ENCODE data around the gene KANSL1. TPM values are rescaled to one million over a fixed set of nuclear protein-coding genes. Genes with fewer than 3 reads are reported as not detected.
"Not testable (repeated sequence)": the region's sequence is repeated elsewhere in the genome, so short reads cannot be mapped to it uniquely, and the experiment has no call there.

The KANSL1 gene
- total RNA-seq, 2 experiments from 2014 or later, result 80.5 to 82.8 TPM

- ChIA-PET POLR2A (interaction anchor here (0.5 kb wide), 1 partner anchor 71 kb away, joined by 3 read pairs; no protein-coding TSS in a partner anchor), CTCF (interaction anchor here (1.4 to 1.7 kb wide), 2 partner anchors 66 to 77 kb away, joined by 4 to 7 read pairs; no protein-coding TSS in a partner anchor)
- H3K9me3 Mint-ChIP-seq (ENCODE audit: insufficient read depth), result no peaks in the 10 kb centered on the region
- H3K36me3 Mint-ChIP-seq (ENCODE audit: low read depth), result peaks cover 34% of the 10 kb centered on the region
- H3K4me1 Mint-ChIP-seq (ENCODE audit: low read depth), result peaks cover 45% of the 10 kb centered on the region
- no peak overlapping the region for H3K4me3 Mint-ChIP-seq
- DNase-seq (no peak), ATAC-seq (no peak)
- no peaks in the 10 kb centered on the region for H3K27me3 Mint-ChIP-seq (ENCODE audit: low read depth)
- H3K27ac Mint-ChIP-seq, result no peak overlapping the region
Measured at GRCh38 chr17:46121165-46121764, 72.0 kb downstream of the KANSL1 start.

- H3K9me3 Mint-ChIP-seq (ENCODE audit: insufficient read depth), result no peaks in the 10 kb centered on the region
- H3K4me1 Mint-ChIP-seq (ENCODE audit: low read depth), result peaks cover 47% of the 10 kb centered on the region
- no peak overlapping the region for H3K4me3 Mint-ChIP-seq
- H3K27ac Mint-ChIP-seq, result no peak overlapping the region
- ChIA-PET POLR2A (interaction anchor here (0.5 kb wide), 1 partner anchor 72 kb away, joined by 3 read pairs; no protein-coding TSS in a partner anchor), CTCF (interaction anchor here (1.0 to 1.7 kb wide), 5 partner anchors 32 to 90 kb away, joined by 3 to 7 read pairs (median 3); no protein-coding TSS in a partner anchor)
- no peak for ATAC-seq
- no peaks in the 10 kb centered on the region for H3K27me3 Mint-ChIP-seq (ENCODE audit: low read depth)
- no peak for DNase-seq
- peaks cover 33% of the 10 kb centered on the region for H3K36me3 Mint-ChIP-seq (ENCODE audit: low read depth)
Measured at GRCh38 chr17:46120537-46120936, 72.7 kb downstream of the KANSL1 start.

GRCh38 chr17:46120078-46120477 lies 73.2 kb downstream of the KANSL1 start:
- CTCF ChIA-PET, result interaction anchor here (0.7 to 1.7 kb wide), 7 partner anchors 11 to 91 kb away, joined by 3 to 7 read pairs (median 3); no protein-coding TSS in a partner anchor
- DNase-seq (no peak), ATAC-seq (no peak)
- H3K27ac Mint-ChIP-seq, result no peak overlapping the region
- no peaks in the 10 kb centered on the region for H3K9me3 Mint-ChIP-seq (ENCODE audit: insufficient read depth)
- H3K36me3 Mint-ChIP-seq (ENCODE audit: low read depth), result peaks cover 33% of the 10 kb centered on the region
- H3K27me3 Mint-ChIP-seq (ENCODE audit: low read depth), result no peaks in the 10 kb centered on the region
- H3K4me1 Mint-ChIP-seq (ENCODE audit: low read depth), result peaks cover 47% of the 10 kb centered on the region
- H3K4me3 Mint-ChIP-seq, result no peak overlapping the region
- POLR2A ChIA-PET, result interaction anchor here (0.8 kb wide), 1 partner anchor 73 kb away, joined by 3 read pairs; the partner anchor contains the start of gene KANSL1

- ChIA-PET CTCF (interaction anchor here (1.0 to 1.4 kb wide), 3 partner anchors 13 to 26 kb away, joined by 3 read pairs; no protein-coding TSS in a partner anchor), POLR2A (no interaction called here)
- DNase-seq (no peak), ATAC-seq (no peak)
- no peaks in the 10 kb centered on the region for H3K9me3 Mint-ChIP-seq (ENCODE audit: insufficient read depth)
- H3K27ac Mint-ChIP-seq, result no peak overlapping the region
- H3K27me3 Mint-ChIP-seq (ENCODE audit: low read depth), result no peaks in the 10 kb centered on the region
- peaks cover 30% of the 10 kb centered on the region for H3K36me3 Mint-ChIP-seq (ENCODE audit: low read depth)
- no peak overlapping the region for H3K4me3 Mint-ChIP-seq
- peaks cover 43% of the 10 kb centered on the region for H3K4me1 Mint-ChIP-seq (ENCODE audit: low read depth)
Measured at GRCh38 chr17:46118964-46119363, 74.3 kb downstream of the KANSL1 start.

- CTCF ChIA-PET, result interaction anchor here (1.4 kb wide), 1 partner anchor 13 kb away, joined by 3 read pairs; no protein-coding TSS in a partner anchor
- Mint-ChIP-seq H3K27me3 (ENCODE audit: low read depth) (no peaks in the 10 kb centered on the region), H3K9me3 (ENCODE audit: insufficient read depth) (no peaks in the 10 kb centered on the region), H3K4me1 (ENCODE audit: low read depth) (peaks cover 39% of the 10 kb centered on the region), H3K36me3 (ENCODE audit: low read depth) (peaks cover 27% of the 10 kb centered on the region), H3K27ac (no peak overlapping the region), H3K4me3 (no peak overlapping the region)
- POLR2A ChIA-PET, result no interaction called here
- DNase-seq (no peak), ATAC-seq (no peak)
Measured at GRCh38 chr17:46117850-46118696, 75.2 kb downstream of the KANSL1 start.

- Mint-ChIP-seq H3K27ac (no peak overlapping the region), H3K9me3 (ENCODE audit: insufficient read depth) (no peaks in the 10 kb centered on the region), H3K4me1 (ENCODE audit: low read depth) (peaks cover 31% of the 10 kb centered on the region), H3K27me3 (ENCODE audit: low read depth) (no peaks in the 10 kb centered on the region), H3K4me3 (no peak overlapping the region), H3K36me3 (ENCODE audit: low read depth) (peaks cover 25% of the 10 kb centered on the region)
- ATAC-seq (no peak), DNase-seq (no peak)
- CTCF ChIA-PET, result interaction anchor here (0.7 to 1.5 kb wide), 2 partner anchors 43 to 96 kb away, joined by 3 to 4 read pairs; no protein-coding TSS in a partner anchor
- POLR2A ChIA-PET, result no interaction called here
Measured at GRCh38 chr17:46117117-46117516, 76.1 kb downstream of the KANSL1 start.

- no peak overlapping the region for H3K4me3 Mint-ChIP-seq
- H3K27ac Mint-ChIP-seq, result no peak overlapping the region
- no peaks in the 10 kb centered on the region for H3K27me3 Mint-ChIP-seq (ENCODE audit: low read depth)
- no peak for DNase-seq
- ChIA-PET CTCF (interaction anchor here (1.2 to 1.8 kb wide), 2 partner anchors 15 to 71 kb away, joined by 3 to 4 read pairs; no protein-coding TSS in a partner anchor), POLR2A (no interaction called here)
- no peaks in the 10 kb centered on the region for H3K9me3 Mint-ChIP-seq (ENCODE audit: insufficient read depth)
- no peak for ATAC-seq
- peaks cover 15% of the 10 kb centered on the region for H3K36me3 Mint-ChIP-seq (ENCODE audit: low read depth)
- peaks cover 17% of the 10 kb centered on the region for H3K4me1 Mint-ChIP-seq (ENCODE audit: low read depth)
Measured at GRCh38 chr17:46115699-46116098, 77.5 kb downstream of the KANSL1 start.

GRCh38 chr17:46111236-46111635 lies 82.0 kb downstream of the KANSL1 start:
- H3K36me3 Mint-ChIP-seq (ENCODE audit: low read depth); CTCF ChIA-PET; H3K27me3 Mint-ChIP-seq (ENCODE audit: low read depth); ATAC-seq; H3K9me3 Mint-ChIP-seq (ENCODE audit: insufficient read depth); H3K4me3 Mint-ChIP-seq; POLR2A ChIA-PET; H3K27ac Mint-ChIP-seq; DNase-seq: not testable (repeated sequence)
- peaks cover 27% of the 10 kb centered on the region for H3K4me1 Mint-ChIP-seq (ENCODE audit: low read depth)

GRCh38 chr17:46110219-46110618 lies 83.0 kb downstream of the KANSL1 start:
- Mint-ChIP-seq H3K27me3 (ENCODE audit: low read depth) (no peaks in the 10 kb centered on the region), H3K4me3 (no peak overlapping the region), H3K27ac (no peak overlapping the region), H3K36me3 (ENCODE audit: low read depth) (peaks cover 6% of the 10 kb centered on the region), H3K4me1 (ENCODE audit: low read depth) (peaks cover 29% of the 10 kb centered on the region), H3K9me3 (ENCODE audit: insufficient read depth) (no peaks in the 10 kb centered on the region)
- no peak for ATAC-seq
- CTCF ChIA-PET, result interaction anchor here (1.7 kb wide), 1 partner anchor 103 kb away, joined by 4 read pairs; no protein-coding TSS in a partner anchor
- POLR2A ChIA-PET, result no interaction called here
- DNase-seq, result no peak

- Mint-ChIP-seq H3K27me3 (ENCODE audit: low read depth) (no peaks in the 10 kb centered on the region), H3K27ac (no peak overlapping the region), H3K36me3 (ENCODE audit: low read depth) (peaks cover 5% of the 10 kb centered on the region), H3K4me3 (no peak overlapping the region), H3K4me1 (ENCODE audit: low read depth) (peaks cover 29% of the 10 kb centered on the region), H3K9me3 (ENCODE audit: insufficient read depth) (no peaks in the 10 kb centered on the region)
- ATAC-seq (no peak), DNase-seq (no peak)
- POLR2A ChIA-PET, result no interaction called here
- CTCF ChIA-PET, result interaction anchor here (1.2 to 1.7 kb wide), 2 partner anchors 16 to 103 kb away, joined by 4 to 5 read pairs; no protein-coding TSS in a partner anchor
Measured at GRCh38 chr17:46109603-46110189, 83.5 kb downstream of the KANSL1 start.

- no peak overlapping the region for H3K4me3 Mint-ChIP-seq
- CTCF ChIA-PET, result interaction anchor here (1.2 to 1.7 kb wide), 2 partner anchors 15 to 104 kb away, joined by 4 to 5 read pairs; no protein-coding TSS in a partner anchor
- DNase-seq (no peak), ATAC-seq (no peak)
- H3K4me1 Mint-ChIP-seq (ENCODE audit: low read depth), result peaks cover 31% of the 10 kb centered on the region
- H3K9me3 Mint-ChIP-seq (ENCODE audit: insufficient read depth), result no peaks in the 10 kb centered on the region
- no peaks in the 10 kb centered on the region for H3K27me3 Mint-ChIP-seq (ENCODE audit: low read depth)
- POLR2A ChIA-PET, result no interaction called here
- peaks cover 7% of the 10 kb centered on the region for H3K36me3 Mint-ChIP-seq (ENCODE audit: low read depth)
- H3K27ac Mint-ChIP-seq, result no peak overlapping the region
Measured at GRCh38 chr17:46108550-46109110, 84.6 kb downstream of the KANSL1 start.

Data from activated CD8-positive, alpha-beta T cell treated with anti-CD3 and anti-CD28 coated beads, Interleukin-2, amount 10 ng/mL, durations not matched to agents 7 days and 5 days (primary cell).